HG03565 (cell line): ENCODE data around the gene NOL11.
"Not testable (repeated sequence)": the region's sequence is repeated elsewhere in the genome, so short reads cannot be mapped to it uniquely, and the experiment has no call there.

Experiments
- ATAC-seq: cut with Tn5 transposase; IDR thresholded peaks from one replicate; pipeline ENCODE4 v1.9.1; 2021; ENCODE audit warnings: mild to moderate bottlenecking, moderate library complexity; ENCODE audit not compliant: unreplicated experiment

The NOL11 gene

GRCh38 chr17:67717624-67718324 lies at the start of gene NOL11:
Gene NOL11 (plus strand): TSS chr17:67717936. CDS start chr17:67717948, 12 bp downstream.
- ATAC-seq: peak; percentile 91

DNA sequence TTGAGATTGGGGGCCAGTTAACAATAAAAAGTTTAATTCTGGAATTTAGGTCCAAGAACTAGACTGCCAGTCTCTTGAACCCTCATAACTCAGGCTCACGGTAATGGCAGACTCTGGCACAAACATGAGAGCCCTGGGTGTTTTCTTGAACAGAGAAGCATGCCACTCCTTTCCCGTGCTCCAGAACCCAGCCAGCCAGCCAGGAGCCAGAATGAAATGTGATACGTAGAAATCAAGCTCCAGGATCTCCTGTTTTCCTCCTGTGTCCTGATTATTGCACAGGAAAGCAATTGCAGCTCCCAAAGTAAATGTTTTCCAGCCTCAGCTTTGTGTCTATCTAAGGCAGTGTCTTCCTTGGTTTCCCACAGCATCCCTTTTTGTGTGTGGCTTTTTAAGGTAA lies 46.2 kb upstream of the NOL11 start:
- ATAC-seq: no peak

- ATAC-seq: no peak
Measured at GRCh38 chr17:67672592-67673335, 45.0 kb upstream of the NOL11 start.

- no peak for ATAC-seq
Measured at GRCh38 chr17:67675481-67675880, 42.3 kb upstream of the NOL11 start.

- no peak for ATAC-seq
Measured at GRCh38 chr17:67676305-67676704, 41.4 kb upstream of the NOL11 start.

DNA sequence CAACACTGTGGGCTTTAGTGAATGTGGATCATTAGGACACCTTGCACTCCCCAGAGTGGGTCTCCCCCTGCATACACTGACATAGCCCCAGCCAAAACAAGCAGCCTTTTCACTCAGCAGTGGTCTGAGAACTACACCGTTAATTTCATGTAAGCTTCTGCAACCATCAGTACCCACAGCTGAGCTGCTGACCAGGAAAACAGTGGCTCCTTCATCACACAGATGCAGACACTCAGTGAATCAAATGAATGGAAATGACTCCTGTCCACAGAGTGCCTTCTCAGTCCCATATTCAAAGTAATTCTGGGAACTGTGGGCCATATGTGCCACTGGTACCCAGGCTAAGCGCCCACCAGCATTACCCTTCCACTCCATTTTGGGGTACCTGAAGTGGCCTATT lies 39.3 kb upstream of the NOL11 start:
- ATAC-seq: no peak

- no peak for ATAC-seq
Measured at GRCh38 chr17:67679225-67679624, 38.5 kb upstream of the NOL11 start.

DNA sequence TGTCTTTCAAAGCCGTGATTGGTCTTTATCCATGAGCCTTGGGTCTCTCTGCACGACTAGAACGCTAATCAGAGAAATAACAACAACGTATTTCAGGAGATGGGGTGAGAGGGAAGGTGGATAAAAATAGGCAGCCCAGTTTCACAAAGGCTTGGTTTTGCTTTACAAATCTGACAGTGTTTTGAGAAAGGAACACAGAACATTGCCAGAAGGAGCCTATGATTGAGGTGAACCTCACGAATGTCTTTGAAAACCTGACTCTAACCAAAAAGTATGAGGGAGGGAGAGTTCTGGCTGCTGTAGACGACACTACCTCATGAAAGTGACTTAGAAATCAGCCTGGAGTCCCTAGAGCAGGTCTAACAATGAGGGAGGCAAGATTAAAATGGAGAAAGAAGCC lies 38.0 kb upstream of the NOL11 start:
- no peak for ATAC-seq

GRCh38 chr17:67680445-67681224 lies 37.1 kb upstream of the NOL11 start:
- no peak for ATAC-seq

GRCh38 chr17:67682196-67682595 lies 35.5 kb upstream of the NOL11 start:
- no peak for ATAC-seq

DNA sequence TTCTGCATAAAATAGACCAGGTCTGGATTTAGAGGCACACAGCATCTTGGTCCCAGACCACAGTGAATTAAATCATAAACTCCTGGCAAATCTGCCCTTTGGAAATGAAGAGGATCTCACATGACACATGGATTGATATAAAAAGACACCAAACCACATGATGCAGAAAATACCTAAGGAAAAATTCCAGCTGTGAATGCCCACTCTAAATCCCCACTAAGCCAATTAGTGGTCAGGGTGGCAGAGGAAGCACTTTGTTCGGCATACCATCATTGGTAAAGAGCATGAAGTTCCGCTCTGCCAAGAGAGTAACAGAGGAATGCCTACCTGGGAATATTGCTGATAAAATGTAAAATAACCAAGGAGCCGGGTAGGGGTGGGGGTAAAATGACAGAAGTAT lies 32.4 kb upstream of the NOL11 start:
- no peak for ATAC-seq

DNA sequence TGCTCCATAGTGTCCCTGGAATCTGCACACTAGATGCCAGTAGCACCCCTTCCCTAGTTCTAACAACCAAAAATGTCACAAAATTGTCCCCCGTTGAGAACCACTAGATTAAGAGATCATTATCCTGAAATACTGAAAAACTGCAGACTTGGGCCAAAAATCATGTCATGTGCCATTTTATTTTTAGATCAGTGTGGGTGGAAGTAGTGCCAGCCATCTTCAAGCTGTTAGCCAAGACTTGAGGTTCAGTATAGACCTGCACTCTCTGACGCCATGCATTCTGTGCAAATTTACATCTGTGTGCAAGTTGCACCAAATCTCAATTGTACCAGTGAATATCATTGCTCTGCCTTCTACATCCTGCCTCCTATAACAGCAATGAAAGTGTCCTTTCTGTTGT lies 31.5 kb upstream of the NOL11 start:
- ATAC-seq: no peak

- ATAC-seq: no peak
Measured at GRCh38 chr17:67687511-67687910, 30.2 kb upstream of the NOL11 start.

GRCh38 chr17:67689534-67690177 lies 28.1 kb upstream of the NOL11 start:
- no peak for ATAC-seq

DNA sequence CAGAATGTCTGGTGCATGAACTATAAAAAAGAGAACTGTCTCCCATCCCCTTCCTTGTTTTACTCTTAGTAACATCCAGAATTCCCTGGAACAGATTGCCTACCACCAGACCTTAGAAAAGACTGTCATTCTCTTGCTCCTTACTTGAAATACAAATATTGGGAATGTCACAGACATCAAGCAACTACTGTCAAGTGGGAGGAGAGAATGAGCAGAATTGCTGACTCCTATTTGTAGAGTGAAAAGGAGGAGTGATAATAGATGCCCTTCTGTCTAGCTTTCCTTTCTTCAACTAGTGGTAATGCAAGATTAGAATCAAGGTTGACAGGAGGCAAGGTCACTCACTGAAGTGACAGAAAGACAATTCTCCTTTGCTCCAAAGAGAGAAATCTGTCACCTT lies 23.9 kb upstream of the NOL11 start:
- no peak for ATAC-seq

GRCh38 chr17:67696347-67696746 lies 21.4 kb upstream of the NOL11 start:
- no peak for ATAC-seq

GRCh38 chr17:67696853-67697498 lies 20.8 kb upstream of the NOL11 start:
- ATAC-seq: no peak

DNA sequence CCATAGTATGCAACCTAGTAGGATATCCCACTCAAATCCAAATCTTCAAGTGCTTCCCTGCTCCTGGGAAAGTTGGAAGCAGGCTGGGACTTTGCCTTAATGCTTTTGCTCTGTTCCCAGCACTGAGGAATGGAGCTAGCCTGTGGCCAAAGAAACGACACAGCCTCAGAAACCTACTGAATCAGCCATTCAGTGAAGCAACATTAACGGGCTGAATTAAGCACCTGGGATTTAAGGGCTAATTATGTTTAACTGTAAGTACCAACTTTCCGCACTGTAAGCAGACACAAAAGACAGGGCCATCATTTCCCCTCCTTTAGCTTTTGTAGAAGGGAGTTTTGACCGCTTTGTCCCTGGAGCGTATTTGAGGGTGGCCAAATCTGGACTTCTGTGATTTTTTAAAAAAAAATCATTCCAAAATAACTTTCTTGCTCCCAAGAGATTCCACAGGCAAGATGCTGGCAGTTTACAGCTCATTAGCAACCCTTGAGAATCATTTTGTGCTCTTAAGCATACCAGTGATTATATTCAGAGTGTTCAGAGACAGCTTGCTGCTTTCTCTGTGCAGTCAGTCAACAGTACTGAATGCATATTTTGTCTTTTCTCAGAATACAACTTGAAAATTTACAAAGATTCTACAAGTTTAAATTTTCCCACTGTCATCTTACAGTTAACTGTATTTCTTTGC lies 17.6 kb upstream of the NOL11 start:
- no peak for ATAC-seq

DNA sequence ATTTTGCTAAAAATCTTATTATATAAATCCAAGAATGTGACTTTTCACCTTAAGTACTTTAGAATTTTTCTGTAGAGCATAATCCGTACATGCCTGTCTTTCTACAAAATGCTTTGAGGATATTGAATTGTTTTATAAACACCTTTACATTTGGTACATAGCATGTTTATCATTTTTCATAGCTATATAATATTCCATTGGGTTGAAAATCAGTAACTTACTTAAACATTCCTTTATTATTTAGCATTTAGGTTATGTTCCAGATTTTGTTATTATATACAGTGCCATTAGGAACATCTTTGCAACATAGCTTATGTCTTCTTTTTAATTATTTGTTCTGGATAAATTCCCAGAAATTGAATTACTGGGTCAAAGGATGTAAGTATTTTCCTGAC lies 17.0 kb upstream of the NOL11 start:
- no peak for ATAC-seq

DNA sequence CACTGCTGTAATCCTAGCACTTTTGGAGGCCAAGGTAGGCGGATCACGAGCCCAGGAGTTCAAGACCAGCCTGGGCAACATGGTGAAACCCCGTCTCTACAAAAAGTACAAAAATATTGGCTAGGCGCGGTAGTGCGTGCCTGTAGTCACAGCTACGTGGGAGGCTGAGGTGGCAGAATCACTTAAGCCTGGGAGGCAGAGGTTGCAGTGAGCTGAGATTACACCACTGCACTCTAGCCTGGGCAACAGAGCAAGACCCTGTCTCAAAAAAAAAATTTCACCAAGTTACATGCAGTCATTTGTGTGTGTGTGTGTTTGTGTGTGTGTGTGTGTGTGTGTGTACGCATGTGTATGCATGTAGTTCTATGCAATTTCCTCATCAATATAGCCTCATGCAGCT lies 14.9 kb upstream of the NOL11 start:
- not testable (repeated sequence) for ATAC-seq
